Tibial artery (tissue), 4 donors: ENCODE data around the gene PGM5.

Source experiments
- DNase-seq, 2 donors: peaks; one replicate each; pipeline ENCODE4 v3.0.0-alpha.2; 2019
- H3K27ac ChIP-seq, 2 donors: fragments of 200-600 bp; sonication (generic) in 1 of 2; 1 replicate in 1 of 2; 2 replicates in 1 of 2; pipeline ENCODE4 v1.5.1; 2018 to 2019; ENCODE audit warnings: mild to moderate bottlenecking in 1 of 2
- H3K27me3 ChIP-seq, 2 donors: fragments of 200-600 bp; sonication (generic) in 1 of 2; one replicate each; pipeline versions ENCODE4 v1.5.1 to v1.6.0; 2016 to 2019
- H3K36me3 ChIP-seq, 3 donors: fragments of 200-600 bp; sonication (generic) in 2 of 3; one replicate each; pipeline ENCODE4 v1.5.1; 2016 to 2019; ENCODE audit warnings: mild to moderate bottlenecking in 2 of 3
- H3K4me1 ChIP-seq, 4 donors: fragments of 200-600 bp; sonication (generic) in 2 of 4; 1 replicate in 3 of 4; 2 replicates in 1 of 4; pipeline ENCODE4 v1.5.1; 2016 to 2019
- H3K4me3 ChIP-seq, 2 donors: fragments of 200-600 bp; sonication (generic) in 1 of 2; 1 replicate in 1 of 2; 2 replicates in 1 of 2; pipeline ENCODE4 v1.5.1; 2018 to 2019; ENCODE audit warnings: mild to moderate bottlenecking in 2 of 2
- H3K9me3 ChIP-seq, 3 donors: fragments of 200-600 bp; sonication (generic) in 1 of 3; one replicate each; pipeline ENCODE4 v1.5.1; 2016 to 2019
- CTCF ChIP-seq, 2 experiments: fragments of 200-600 bp in 1 of 2; fragments of 450-650 bp in 1 of 2; IDR thresholded peaks; one replicate each; pipeline ENCODE4 v1.5.1; 2017 to 2019; ENCODE audit warnings: antibody characterized with exemption in 2 of 2, mild to moderate bottlenecking in 1 of 2, moderate library complexity in 1 of 2
- intact Hi-C: fragments of 100-400 bp; cut with DNase I; formaldehyde crosslinking; loops from one replicate; pipeline ENCODE4 v1.15.0; 2023; ENCODE audit warnings: low total_unique reads

PGM5 gene

DNA sequence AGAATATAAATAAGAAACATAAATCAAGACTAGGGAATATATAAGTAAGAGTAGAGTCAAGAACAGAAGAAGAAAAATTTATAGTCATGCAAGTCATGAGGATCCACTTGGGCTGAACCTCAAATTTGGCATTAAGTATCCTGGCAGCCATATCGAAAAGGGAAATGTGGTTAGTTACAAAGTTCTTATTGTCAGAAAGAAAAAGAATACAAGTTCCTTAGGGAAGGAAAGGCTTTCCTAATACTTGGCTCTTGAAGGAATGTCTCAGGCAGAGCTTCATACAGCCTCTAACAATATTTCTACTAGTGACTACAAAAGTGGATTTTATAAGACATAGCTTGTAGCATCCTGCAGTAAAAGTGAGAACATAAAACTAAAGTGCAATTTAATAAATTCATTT lies 138.8 kb downstream of the PGM5 start:
- Histone ChIP-seq H3K27me3 (no peaks in the 10 kb centered on the region), H3K27ac (peak overlapping the region in 1 of 2 donors; percentile 26), H3K4me1 (peaks cover 0 to 65% (median 20%) of the 10 kb centered on the region in 4 donors), H3K4me3 (no peak overlapping the region), H3K9me3 (no peaks in the 10 kb centered on the region), H3K36me3 (peaks cover 0 to 10% (median 6%) of the 10 kb centered on the region in 3 donors)
- no peak for TF ChIP-seq CTCF (IDR thresholded peaks at IDR 0.05)
- intact Hi-C loops = no loop called here
- no peak for DNase-seq

GRCh38 chr9:68496356-68496755 lies 139.9 kb downstream of the PGM5 start:
- Histone ChIP-seq H3K36me3 (peaks cover 0 to 10% (median 6%) of the 10 kb centered on the region in 3 donors), H3K4me3 (no peak overlapping the region), H3K27me3 (no peaks in the 10 kb centered on the region), H3K4me1 (peaks cover 0 to 76% (median 24%) of the 10 kb centered on the region in 4 donors), H3K27ac (peak overlapping the region; percentile 41 to 92), H3K9me3 (no peaks in the 10 kb centered on the region)
- intact Hi-C loops = no loop called here
- no peak for TF ChIP-seq CTCF (IDR thresholded peaks at IDR 0.05)
- DNase-seq = no peak

GRCh38 chr9:68497629-68498028 lies 141.2 kb downstream of the PGM5 start:
- no peak for TF ChIP-seq CTCF (IDR thresholded peaks at IDR 0.05)
- H3K36me3 ChIP-seq = peaks cover 0 to 10% (median 6%) of the 10 kb centered on the region in 3 donors
- intact Hi-C loops = no loop called here
- no peaks in the 10 kb centered on the region for H3K27me3 ChIP-seq
- H3K9me3 ChIP-seq = no peaks in the 10 kb centered on the region
- peak overlapping the region; percentile 79 to 92 for H3K27ac ChIP-seq
- H3K4me1 ChIP-seq = peaks cover 0 to 84% (median 31%) of the 10 kb centered on the region in 4 donors
- no peak overlapping the region for H3K4me3 ChIP-seq
- DNase-seq = no peak

- TF ChIP-seq CTCF (IDR thresholded peaks at IDR 0.05) = no peak
- Histone ChIP-seq H3K27me3 (no peaks in the 10 kb centered on the region), H3K4me3 (no peak overlapping the region), H3K9me3 (no peaks in the 10 kb centered on the region), H3K27ac (peak overlapping the region; percentile 79 to 92), H3K36me3 (peaks cover 0 to 10% (median 6%) of the 10 kb centered on the region in 3 donors), H3K4me1 (peaks cover 0 to 74% (median 29%) of the 10 kb centered on the region in 4 donors)
- DNase-seq = no peak
- intact Hi-C loops = no loop called here
These were observed 142.4 kb downstream of the PGM5 start for GRCh38 chr9:68498816-68499215.

DNA sequence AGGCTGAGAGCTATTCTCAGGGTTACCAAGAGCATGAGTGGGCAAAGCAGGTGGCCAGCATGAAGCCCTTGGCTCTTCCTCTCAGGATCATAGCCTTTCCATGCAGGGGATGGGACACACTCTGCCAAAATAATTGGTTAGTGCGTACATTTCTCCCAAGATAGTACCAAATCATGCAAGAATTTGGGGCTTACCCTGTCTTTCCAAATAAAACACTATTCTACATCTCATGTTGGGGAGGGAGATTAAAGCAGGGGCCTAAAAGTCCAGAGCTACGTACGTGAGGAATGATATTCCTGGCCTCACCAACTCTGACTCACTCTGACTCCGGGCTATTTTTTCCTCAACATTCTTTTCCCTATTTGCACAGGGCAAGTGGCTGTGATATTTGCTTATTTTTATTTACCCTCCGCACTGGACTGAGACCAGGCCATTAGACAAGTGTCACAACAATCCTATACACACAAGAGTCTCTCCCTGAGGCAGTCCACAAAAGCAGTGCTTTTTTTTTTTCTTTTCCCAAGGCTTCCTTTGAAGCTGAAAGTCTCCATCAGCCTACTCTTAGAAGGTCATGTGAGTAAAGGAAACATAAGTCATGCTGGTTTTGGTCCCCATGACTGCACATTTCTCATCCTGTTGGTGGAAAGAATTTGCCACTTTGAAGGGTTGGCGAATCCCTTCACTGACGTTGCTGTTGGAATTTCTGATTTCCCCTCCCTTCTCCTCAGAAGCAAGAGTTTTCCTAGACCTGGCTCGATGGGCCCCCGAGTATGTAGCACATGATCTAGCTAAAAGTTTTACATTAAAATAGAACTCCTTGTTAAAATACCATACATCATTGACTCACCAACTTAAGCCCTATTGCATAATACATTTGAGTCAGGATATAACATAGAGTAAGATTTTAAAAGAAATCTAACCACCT lies 144.3 kb downstream of the PGM5 start:
- no peak overlapping the region for H3K4me3 ChIP-seq
- no peaks in the 10 kb centered on the region for H3K9me3 ChIP-seq
- peaks cover 0 to 59% (median 23%) of the 10 kb centered on the region in 4 donors for H3K4me1 ChIP-seq
- intact Hi-C loops = no loop called here
- DNase-seq = peak in 1 of 2 donors; percentile 72
- peak overlapping the region; percentile 79 to 92 for H3K27ac ChIP-seq
- no peak for TF ChIP-seq CTCF (IDR thresholded peaks at IDR 0.05)
- peaks cover 0 to 10% (median 6%) of the 10 kb centered on the region in 3 donors for H3K36me3 ChIP-seq
- no peaks in the 10 kb centered on the region for H3K27me3 ChIP-seq
